ENCODE data around the gene HNF4A. TPM values are rescaled to one million over a fixed set of nuclear protein-coding genes. Genes with fewer than 3 reads are reported as not detected.

The HNF4A gene
- total and polyA plus RNA-seq, 2 of the 13 experiments (the other 11 are each of a cell fraction or from before 2014, with no cell fraction given) = 80.9 to 169 TPM

- TF ChIP-seq PRDM10 (CRISPR knock-in tag; IDR thresholded peaks at IDR 0.05; ENCODE audit: low read depth) (no peak), MATR3 (CRISPR knock-in tag; IDR thresholded peaks at IDR 0.05) (peak; percentile 86; the same call in 1 of the 2 replicates), ZNF777 (CRISPR knock-in tag; IDR thresholded peaks at IDR 0.05) (no peak), ZNF597 (CRISPR knock-in tag; IDR thresholded peaks at IDR 0.05) (no peak), WIZ (CRISPR knock-in tag; IDR thresholded peaks at IDR 0.05) (no peak), REL (CRISPR knock-in tag; conservative IDR thresholded peaks at IDR 0.05) (no peak), ZNF577 (CRISPR knock-in tag; IDR thresholded peaks at IDR 0.05; ENCODE audit: borderline replicate concordance, low read depth) (no peak), HOMEZ (CRISPR knock-in tag; IDR thresholded peaks at IDR 0.05; ENCODE audit: low read depth) (0 out of 2 replicates have a peak, but pooled peaks have one; percentile 12), SPEN (CRISPR knock-in tag; IDR thresholded peaks at IDR 0.05; ENCODE audit: low read depth) (no peak), ELF1 (CRISPR knock-in tag; IDR thresholded peaks at IDR 0.05) (no peak), ZNF24 (IDR thresholded peaks at IDR 0.05) (no peak), STAT5B (CRISPR knock-in tag; IDR thresholded peaks at IDR 0.05) (peak; percentile 28; the same call in 1 of the 2 replicates), ZBTB3 (CRISPR knock-in tag; IDR thresholded peaks at IDR 0.05; ENCODE audit: borderline replicate concordance, low read depth) (no peak), FOXK1 (CRISPR knock-in tag; IDR thresholded peaks at IDR 0.05; ENCODE audit: borderline replicate concordance, low read depth) (no peak), PAXIP1 (CRISPR knock-in tag; conservative IDR thresholded peaks at IDR 0.05) (peak; percentile 68), ZNF530 (CRISPR knock-in tag; IDR thresholded peaks at IDR 0.05; ENCODE audit: low read depth) (peak; percentile 81; the same call in 1 of the 2 replicates), PCBP2 (optimal IDR thresholded peaks at IDR 0.05; ENCODE audit: low read depth, low read length, poor library complexity, severe bottlenecking) (no peak), MYNN (CRISPR knock-in tag; IDR thresholded peaks at IDR 0.05; ENCODE audit: low read depth) (no peak), HOXA7 (CRISPR knock-in tag; IDR thresholded peaks at IDR 0.05) (no peak)
Observed at GRCh38 chr20:44400970-44401769, 45.7 kb downstream of the HNF4A start (continued).
